K562 (cell line): ENCODE results near the gene BIK. TPM values are rescaled to one million over a fixed set of nuclear protein-coding genes. Genes with fewer than 3 reads are reported as not detected.

Experiments
- ATAC-seq: fragments of 200-7000 bp; cut with Tn5 transposase; 3 replicates; pipeline ENCODE4 v1.9.1; 2020; ENCODE audit warnings: moderate library complexity
- BruUV-seq: library from RNA; stranded (reverse); fragments of 400-500 nt; replicated peaks from 2 replicates; lab custom pipeline; 2021; lab: Mats Ljungman, UMichigan
- CTCF ChIA-PET: fragments of 300-600 bp; formaldehyde crosslinking; extraction: SDS; loops from one replicate; lab custom pipeline; 2021; ENCODE audit warnings: low intra/inter-chr PET ratio; lab: Yijun Ruan, JAX
- POLR2A ChIA-PET: fragments of 300-600, 350-650 bp; sonication (Branson Sonifier 250); formaldehyde crosslinking; extraction: SDS; loops from one replicate; lab custom pipeline; 2021; ENCODE audit warnings: antibody characterized with exemption, inconsistent platforms; lab: Yijun Ruan, JAX
- DNase-seq, 4 experiments: peaks; one replicate each; pipeline versions ENCODE4 v3.0.0 to v3.0.0-alpha.2; 2011 to 2018; ENCODE audit warnings: low spot score in 3 of 4, mixed read lengths in 3 of 4; ENCODE audit errors: extremely low read depth in 1 of 4
- FAIRE-seq: peaks from 2 replicates; lab custom pipeline; 2011; peaks lifted over from hg19 to GRCh38; lab: Jason Lieb, UNC
- H2AFZ ChIP-seq: 2 replicates; pipeline ENCODE4 v1.6.0; 2011; ENCODE audit warnings: low read depth, low read length, control low read depth, inconsistent platforms
- H3K27ac ChIP-seq: fragments of 200-600 bp; 3 replicates; pipeline ENCODE4 v1.8.0; 2011; ENCODE audit warnings: low read depth, mild to moderate bottlenecking, control low read depth, inconsistent platforms, low read length, moderate library complexity, mixed read lengths; ENCODE audit errors: extremely low read depth
- H3K27me3 ChIP-seq, 2 experiments: fragments of 300-600 bp in 1 of 2; 2 replicates in 1 of 2; 3 replicates in 1 of 2; pipeline versions ENCODE4 v1.6.0 to v1.8.0; 2011; ENCODE audit warnings: inconsistent platforms in 2 of 2, low read length in 2 of 2, mild to moderate bottlenecking in 1 of 2, mixed read lengths in 1 of 2, moderate library complexity in 1 of 2; ENCODE audit not compliant: control insufficient read depth in 2 of 2, insufficient read depth in 2 of 2
- H3K36me3 ChIP-seq: fragments of 300-600 bp; 3 replicates; pipeline ENCODE4 v1.8.0; 2011; ENCODE audit warnings: mild to moderate bottlenecking, low read length, inconsistent platforms; ENCODE audit not compliant: control insufficient read depth, insufficient read depth
- H3K4me1 ChIP-seq, 2 experiments: fragments of 200-600 bp in 1 of 2; replicated peaks in 1 of 2; 2 replicates in 1 of 2; 3 replicates in 1 of 2; pipeline versions ENCODE4 v1.5.1 to v1.8.0; 2011; ENCODE audit warnings: inconsistent platforms in 2 of 2, low read length in 2 of 2, mild to moderate bottlenecking in 1 of 2, mixed read lengths in 1 of 2, moderate library complexity in 1 of 2; ENCODE audit not compliant: control insufficient read depth in 2 of 2, insufficient read depth in 2 of 2
- H3K4me2 ChIP-seq: 2 replicates; pipeline ENCODE4 v1.6.1; 2011; ENCODE audit warnings: low read length, control low read depth, inconsistent platforms, mixed read lengths; ENCODE audit not compliant: insufficient read depth
- H3K4me3 ChIP-seq: fragments of 200-600 bp; sonication (generic), shearing (Covaris generic); 2 replicates; pipeline ENCODE4 v1.5.1; 2016; ENCODE audit warnings: control low read depth, inconsistent platforms
- H3K79me2 ChIP-seq: fragments of 200-600 bp; 3 replicates; pipeline ENCODE4 v1.8.0; 2011; ENCODE audit warnings: low read length, inconsistent platforms; ENCODE audit not compliant: control insufficient read depth, insufficient read depth
- H3K9ac ChIP-seq, 2 experiments: 2 replicates each; pipeline versions ENCODE4 v1.6.0 to v1.6.1; 2011; ENCODE audit warnings: low read depth in 2 of 2, low read length in 2 of 2, control low read depth in 1 of 2, inconsistent platforms in 1 of 2, mild to moderate bottlenecking in 1 of 2, mixed read lengths in 1 of 2; ENCODE audit not compliant: insufficient read depth in 1 of 2
- H3K9me1 ChIP-seq: one replicate; pipeline ENCODE4 v1.6.0; 2011; ENCODE audit warnings: inconsistent platforms, mild to moderate bottlenecking, low read length, moderate library complexity; ENCODE audit not compliant: control insufficient read depth, insufficient read depth
- H3K9me3 ChIP-seq: replicated peaks from 2 replicates; pipeline ENCODE4 v1.5.1; 2011; ENCODE audit warnings: low read depth, low read length, inconsistent platforms; ENCODE audit not compliant: control insufficient read depth, insufficient read depth
- H4K20me1 ChIP-seq: replicated peaks from 2 replicates; pipeline ENCODE4 v1.6.1; 2011; ENCODE audit warnings: low read length, inconsistent platforms, mixed read lengths; ENCODE audit not compliant: control insufficient read depth, insufficient read depth
- ELF4 ChIP-seq: fragments of 450-650 bp; formaldehyde crosslinking; IDR thresholded peaks from 2 replicates; pipeline ENCODE4 v1.4.0; 2022; ENCODE audit warnings: missing genetic modification characterization
- MCM5 ChIP-seq: fragments of 450-650 bp; IDR thresholded peaks from 2 replicates; pipeline ENCODE4 v1.6.1; 2016; ENCODE audit warnings: low read depth
- NR2F6 ChIP-seq: fragments of 450-650 bp; formaldehyde crosslinking; IDR thresholded peaks from 2 replicates; pipeline ENCODE4 v1.4.0; 2020; ENCODE audit warnings: mild to moderate bottlenecking
- PKNOX1 ChIP-seq: fragments of 450-650 bp; IDR thresholded peaks from 2 replicates; pipeline ENCODE4 v1.6.1; 2016
- TAF15 ChIP-seq: fragments of 200-400 bp; formaldehyde crosslinking; IDR thresholded peaks from 2 replicates; pipeline ENCODE4 v1.6.1; 2017; ENCODE audit warnings: mild to moderate bottlenecking, low read depth, low read length, moderate library complexity
- USF1 ChIP-seq: sonication (generic); formaldehyde crosslinking; IDR thresholded peaks from 2 replicates; pipeline ENCODE4 v1.9.0; 2022; ENCODE audit warnings: mild to moderate bottlenecking, missing genetic modification reagents
- ZBTB26 ChIP-seq: fragments of 450-650 bp; formaldehyde crosslinking; IDR thresholded peaks from 2 replicates; pipeline ENCODE4 v1.4.0; 2022; ENCODE audit warnings: missing genetic modification characterization
- ZNF174 ChIP-seq: fragments of 250-450 bp; sonication (Bioruptor Pico); IDR thresholded peaks from 2 replicates; pipeline ENCODE4 v1.4.0; 2020; ENCODE audit warnings: mild to moderate bottlenecking
- ZNF318 ChIP-seq, 2 experiments: fragments of 450-650 bp; IDR thresholded peaks; 2 replicates each; pipeline ENCODE4 v1.6.1; 2016; ENCODE audit warnings: mild to moderate bottlenecking in 2 of 2, borderline replicate concordance in 1 of 2, low read depth in 1 of 2, moderate library complexity in 1 of 2
- ZNF586 ChIP-seq: fragments of 450-650 bp; formaldehyde crosslinking; conservative IDR thresholded peaks from 2 replicates; pipeline ENCODE4 v1.4.0; 2020; ENCODE audit warnings: mild to moderate bottlenecking, moderate library complexity
- WGBS: fragments of 100-300 bp; shearing (Covaris generic); methylation state at CpG from one replicate; pipeline ENCODE4 v1.1.6; 2016; ENCODE audit warnings: low coverage, mixed read lengths; ENCODE audit not compliant: insufficient coverage; ENCODE audit errors: missing lambda C conversion rate; 5-methylcytosine and 5-hydroxymethylcytosine counted together
- in situ Hi-C: fragments of 300-500 bp; cut with MboI; formaldehyde crosslinking; loops from 4 replicates; pipeline ENCODE4 v1.15.0; 2018; ENCODE audit warnings: inconsistent platforms, mixed read lengths
- intact Hi-C: fragments of 100-400 bp; cut with micrococcal nuclease; formaldehyde crosslinking; loops from 2 replicates; pipeline ENCODE4 v1.14.2; 2022
- polyA plus RNA-seq, 8 experiments: library from polyadenylated mRNA; depleted of rRNA in 4 of 8; stranded (reverse) in 5 of 8; unstranded in 3 of 8; fragments of >200 nt; fragmentation: Nextera tagmentation in 2 of 8; fragmentation: Illumina TruSeq in 1 of 8; extraction: Ambion mirVana in 2 of 8; extraction: Trizol in 1 of 8; gene quantifications; 2 replicates each; pipeline versions ENCODE4 v1.2.1 to v1.2.3, GENCODE V29; 2011 to 2014; ENCODE audit warnings: inconsistent platforms in 1 of 8, missing spikeins in 1 of 8
- total RNA-seq, 7 experiments: library from RNA; depleted of rRNA in 6 of 7; stranded (reverse); fragments of >200 nt in 6 of 7; fragmentation: Illumina TruSeq in 2 of 7; extraction: Trizol in 2 of 7; gene quantifications; 2 replicates each; pipeline versions ENCODE4 v1.2.1 to v1.2.3, GENCODE V29; 2011 to 2021; ENCODE audit warnings: low replicate concordance in 1 of 7

Gene BIK
- total and polyA plus RNA-seq, 9 of the 15 experiments (the other 6 are each of a cell fraction or from before 2014, with no cell fraction given) = 0.08 to 0.23 (median 0.18) TPM; not detected in 4

- Histone ChIP-seq H3K9me1 (no peaks in the 10 kb centered on the region), H3K4me1 (peaks cover 8 to 44% of the 10 kb centered on the region in 2 experiments), H3K9me3 (no peaks in the 10 kb centered on the region), H3K27ac (no peak overlapping the region), H2AFZ (no peak overlapping the region), H3K36me3 (peaks cover 19% of the 10 kb centered on the region; the same call in 1 of the 3 replicates), H3K4me2 (no peak overlapping the region), H3K9ac (no peak overlapping the region; a peak in 1 of 4 replicates), H3K79me2 (peaks cover 11% of the 10 kb centered on the region), H4K20me1 (0 out of 2 replicates have a peak, but pooled peaks cover 3% of the 10 kb centered on the region), H3K4me3 (no peak overlapping the region), H3K27me3 (no peaks in the 10 kb centered on the region)
- ATAC-seq (no peak), DNase-seq (no peak), FAIRE-seq (no peak)
- 80% methylated on average over 17 of the region's 24 CpGs for WGBS
- in situ Hi-C loops (no loop called here), intact Hi-C loops (no loop called here)
- ChIA-PET POLR2A (interaction anchor here (0.7 kb wide), 1 partner anchor 223 kb away, joined by 3 read pairs; no protein-coding TSS in a partner anchor), CTCF (no interaction called here)
- no TSS peak for BruUV-seq
- TF ChIP-seq TAF15 (no peak), ZBTB26 (no peak), ELF4 (CRISPR knock-in tag) (no peak), PKNOX1 (no peak), USF1 (no peak), ZNF318 (IDR thresholded peaks at IDR 0.05; ENCODE audit: borderline replicate concordance in 1 of 2, low read depth in 1 of 2) (no peak), ZNF586 (CRISPR knock-in tag) (no peak), ZNF174 (CRISPR knock-in tag) (no peak), MCM5 (no peak), NR2F6 (CRISPR knock-in tag) (no peak)
Measured at GRCh38 chr22:43158778-43159483, 48.4 kb downstream of the BIK start.
